Gastroesophageal sphincter (tissue), 4 donors: ENCODE results near the gene ITGAE. TPM values are rescaled to one million over a fixed set of nuclear protein-coding genes. Genes with fewer than 3 reads are reported as not detected.
A peak's percentile ranks its signal among the peaks of the same experiment; 100 is the strongest.

ENCODE experiments used
- ATAC-seq: fragments of 150-250 bp; one replicate; pipeline ENCODE4 v1.9.1; 2016; ENCODE audit warnings: mild to moderate bottlenecking, moderate library complexity
- H3K27ac ChIP-seq, 4 donors: fragments of 200-600 bp; sonication (generic) in 3 of 4; 1 replicate in 3 of 4; 2 replicates in 1 of 4; pipeline ENCODE4 v1.5.1; 2016 to 2019
- H3K27me3 ChIP-seq: fragments of 200-600 bp; sonication (generic); one replicate; pipeline ENCODE4 v1.5.1; 2019
- H3K36me3 ChIP-seq, 2 donors: fragments of 200-600 bp; sonication (generic); one replicate each; pipeline ENCODE4 v1.5.1; 2019; ENCODE audit warnings: control low read depth in 1 of 2
- H3K4me1 ChIP-seq, 3 donors: fragments of 200-600 bp; sonication (generic); 1 replicate in 2 of 3; 2 replicates in 1 of 3; pipeline ENCODE4 v1.5.1; 2016 to 2019; ENCODE audit warnings: control low read depth in 2 of 3
- H3K4me3 ChIP-seq, 2 donors: fragments of 200-600 bp; sonication (generic); one replicate each; pipeline ENCODE4 v1.5.1; 2019; ENCODE audit warnings: mild to moderate bottlenecking in 1 of 2, moderate library complexity in 1 of 2
- H3K9me3 ChIP-seq, 3 donors: fragments of 200-600 bp; sonication (generic); one replicate each; pipeline ENCODE4 v1.5.1; 2017 to 2019; ENCODE audit warnings: control low read depth in 2 of 3
- EP300 ChIP-seq: sonication (generic); formaldehyde crosslinking; IDR thresholded peaks from one replicate; pipeline ENCODE4 v1.6.1; 2017; ENCODE audit warnings: antibody characterized with exemption, mild to moderate bottlenecking
- POLR2A ChIP-seq, 2 donors: fragments of 450-650 bp; IDR thresholded peaks; one replicate each; pipeline ENCODE4 v1.6.1; 2017; ENCODE audit warnings: antibody characterized with exemption in 2 of 2, mild to moderate bottlenecking in 2 of 2, moderate library complexity in 1 of 2
- POLR2AphosphoS5 ChIP-seq: sonication (generic); formaldehyde crosslinking; IDR thresholded peaks from one replicate; pipeline ENCODE4 v1.6.1; 2017; ENCODE audit warnings: antibody characterized with exemption
- WGBS, 2 donors: methylation state at CpG; one replicate each; pipeline ENCODE4 v1.1.5; 2018; ENCODE audit warnings: low coverage in 1 of 2; 5-methylcytosine and 5-hydroxymethylcytosine counted together
- total RNA-seq, 4 donors: library from RNA; depleted of rRNA; stranded (reverse); fragments of >200 nt; gene quantifications; one replicate each; pipeline ENCODE4 v1.1.0, GENCODE V29; 2016
- TF ChIP-seq, protein P1 (sequence below), 4 experiments: fragments of 200-600 bp in 2 of 4; fragments of 450-650 bp in 2 of 4; sonication (generic) in 1 of 4; IDR thresholded peaks; one replicate each; pipeline ENCODE4 v1.5.1; 2017 to 2019; ENCODE audit warnings: antibody characterized with exemption in 4 of 4, mild to moderate bottlenecking in 2 of 4, moderate library complexity in 2 of 4

The ITGAE gene
- total RNA-seq, 4 donors from 2014 or later = 20.3 to 35.2 (median 21.7) TPM

GRCh38 chr17:3805581-3805980 lies 4.6 kb upstream of the ITGAE start:
- TF ChIP-seq EP300 (no peak), POLR2A (IDR thresholded peaks at IDR 0.05) (no peak), POLR2AphosphoS5 (no peak)
- TF ChIP-seq, protein P1, sequence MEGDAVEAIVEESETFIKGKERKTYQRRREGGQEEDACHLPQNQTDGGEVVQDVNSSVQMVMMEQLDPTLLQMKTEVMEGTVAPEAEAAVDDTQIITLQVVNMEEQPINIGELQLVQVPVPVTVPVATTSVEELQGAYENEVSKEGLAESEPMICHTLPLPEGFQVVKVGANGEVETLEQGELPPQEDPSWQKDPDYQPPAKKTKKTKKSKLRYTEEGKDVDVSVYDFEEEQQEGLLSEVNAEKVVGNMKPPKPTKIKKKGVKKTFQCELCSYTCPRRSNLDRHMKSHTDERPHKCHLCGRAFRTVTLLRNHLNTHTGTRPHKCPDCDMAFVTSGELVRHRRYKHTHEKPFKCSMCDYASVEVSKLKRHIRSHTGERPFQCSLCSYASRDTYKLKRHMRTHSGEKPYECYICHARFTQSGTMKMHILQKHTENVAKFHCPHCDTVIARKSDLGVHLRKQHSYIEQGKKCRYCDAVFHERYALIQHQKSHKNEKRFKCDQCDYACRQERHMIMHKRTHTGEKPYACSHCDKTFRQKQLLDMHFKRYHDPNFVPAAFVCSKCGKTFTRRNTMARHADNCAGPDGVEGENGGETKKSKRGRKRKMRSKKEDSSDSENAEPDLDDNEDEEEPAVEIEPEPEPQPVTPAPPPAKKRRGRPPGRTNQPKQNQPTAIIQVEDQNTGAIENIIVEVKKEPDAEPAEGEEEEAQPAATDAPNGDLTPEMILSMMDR (IDR thresholded peaks at IDR 0.05) = no peak
- Histone ChIP-seq H3K4me1 (peaks cover 0 to 22% (median 3%) of the 10 kb centered on the region in 3 donors), H3K4me3 (no peak overlapping the region), H3K27me3 (no peaks in the 10 kb centered on the region), H3K27ac (no peak overlapping the region), H3K36me3 (peaks cover 0 to 53% of the 10 kb centered on the region in 2 donors), H3K9me3 (no peaks in the 10 kb centered on the region)
- WGBS, 2 donors = 100% methylated on average over 1 of the region's 5 CpGs; no CpG with 5 or more reads in 1 of the 2 donors
- no peak for ATAC-seq

DNA sequence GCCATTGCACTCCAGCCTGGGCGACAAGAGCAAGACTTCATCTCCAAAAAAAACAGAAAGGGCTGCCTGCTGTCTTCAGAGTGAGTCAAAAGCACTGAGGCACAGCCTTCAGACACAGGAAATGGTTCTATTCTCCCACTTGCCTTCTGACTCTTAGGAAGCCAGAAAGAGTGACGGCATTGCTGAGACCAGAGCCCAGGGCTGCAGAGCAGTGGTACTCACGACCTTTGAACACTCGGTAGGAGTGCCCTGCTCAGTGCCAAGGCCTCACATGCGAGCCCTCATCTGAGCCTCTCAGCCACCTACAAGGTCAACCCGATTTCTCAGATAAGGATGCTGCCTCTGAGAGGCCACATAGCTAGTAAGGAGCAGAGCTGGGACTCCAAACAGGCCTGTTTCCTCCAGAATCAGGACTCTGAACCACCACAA lies 3.5 kb upstream of the ITGAE start:
- Histone ChIP-seq H3K27me3 (no peaks in the 10 kb centered on the region), H3K27ac (no peak overlapping the region), H3K4me1 (peaks cover 0 to 22% (median 3%) of the 10 kb centered on the region in 3 donors), H3K9me3 (no peaks in the 10 kb centered on the region), H3K4me3 (no peak overlapping the region), H3K36me3 (peaks cover 0 to 42% of the 10 kb centered on the region in 2 donors)
- no peak for ATAC-seq
- no peak for TF ChIP-seq POLR2A (IDR thresholded peaks at IDR 0.05)
- no peak for TF ChIP-seq POLR2AphosphoS5
- no peak for TF ChIP-seq EP300
- TF ChIP-seq, protein P1 (IDR thresholded peaks at IDR 0.05) = no peak
- 67 to 100% methylated on average over 1 to 3 of the region's 6 CpGs for WGBS, 2 donors

DNA sequence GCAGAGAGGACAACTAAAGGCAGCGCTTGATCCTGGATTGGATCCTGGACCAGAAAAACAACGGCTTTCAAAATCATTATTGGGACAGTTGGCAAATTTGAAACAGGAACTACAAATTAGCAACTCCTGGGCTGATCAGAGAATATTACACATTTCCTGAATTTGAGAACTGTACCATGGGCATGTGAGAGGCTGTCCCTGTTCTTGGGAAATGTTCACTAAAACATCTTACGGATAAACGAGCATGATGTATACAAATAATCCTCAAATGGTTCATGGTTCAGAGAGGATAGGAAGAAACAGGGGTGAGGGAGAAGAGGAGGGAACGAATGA lies 2.3 kb upstream of the ITGAE start:
- peak overlapping the region in 3 of 4 donors; percentile 38 to 81 (median 79) for H3K27ac ChIP-seq
- H3K36me3 ChIP-seq = peaks cover 0 to 30% of the 10 kb centered on the region in 2 donors
- WGBS, 2 donors = 72 to 84% methylated on average over 5 of the region's 5 CpGs
- H3K4me1 ChIP-seq = peaks cover 0 to 22% (median 3%) of the 10 kb centered on the region in 3 donors
- no peaks in the 10 kb centered on the region for H3K27me3 ChIP-seq
- H3K9me3 ChIP-seq = no peaks in the 10 kb centered on the region
- no peak overlapping the region for H3K4me3 ChIP-seq
- peak; percentile 31 for ATAC-seq
- TF ChIP-seq POLR2A (IDR thresholded peaks at IDR 0.05) = no peak
- TF ChIP-seq, protein P1 (IDR thresholded peaks at IDR 0.05) = no peak
- no peak for TF ChIP-seq EP300
- TF ChIP-seq POLR2AphosphoS5 = no peak

DNA sequence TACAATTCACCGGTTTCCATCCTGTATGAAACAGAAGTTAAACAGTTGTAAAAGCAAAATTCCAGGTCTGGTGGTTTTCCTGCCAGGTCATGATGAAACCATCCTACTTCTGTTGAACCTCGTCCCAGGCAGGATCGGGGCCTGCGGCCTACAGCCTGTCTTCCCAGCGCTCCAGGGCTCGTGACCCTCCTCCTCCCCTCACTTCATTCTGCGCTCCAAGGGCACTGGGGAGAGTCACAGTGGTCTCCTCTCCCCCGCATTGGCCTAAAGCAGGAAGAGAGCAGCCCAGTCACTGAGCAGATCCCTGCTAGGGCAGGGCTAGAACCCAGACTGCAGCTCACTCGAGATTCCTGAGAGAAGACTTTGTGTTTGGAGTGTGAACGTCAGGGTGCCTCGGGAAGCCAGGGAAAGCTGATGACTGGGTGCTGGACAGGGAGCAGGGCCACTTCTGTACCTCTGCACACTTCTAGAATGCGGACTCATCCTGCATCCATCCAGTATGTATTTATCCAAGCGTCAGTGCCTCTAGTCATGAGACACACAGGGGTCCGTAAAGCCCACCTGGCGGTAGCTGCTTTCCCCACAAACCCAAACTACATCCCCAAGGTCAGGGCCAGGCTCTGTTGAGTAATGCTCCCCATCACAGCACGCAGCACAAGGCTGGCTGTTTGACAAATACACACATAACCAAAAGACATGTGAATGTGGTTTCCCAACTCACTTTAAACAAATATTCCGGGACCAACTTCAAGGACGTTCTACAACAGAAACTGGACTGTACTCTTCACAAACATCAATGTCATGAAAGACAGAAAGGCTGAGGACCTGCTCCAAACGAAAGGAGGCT lies 1.7 kb upstream of the ITGAE start:
- ATAC-seq = peak; percentile 88
- peaks cover 0 to 22% (median 3%) of the 10 kb centered on the region in 3 donors for H3K4me1 ChIP-seq
- 59 to 72% methylated on average over 8 to 16 of the region's 19 CpGs for WGBS, 2 donors
- H3K4me3 ChIP-seq = no peak overlapping the region
- peak overlapping the region in 3 of 4 donors; percentile 79 to 87 (median 81) for H3K27ac ChIP-seq
- peaks cover 0 to 24% of the 10 kb centered on the region in 2 donors for H3K36me3 ChIP-seq
- no peaks in the 10 kb centered on the region for H3K27me3 ChIP-seq
- H3K9me3 ChIP-seq = no peaks in the 10 kb centered on the region
- TF ChIP-seq EP300 (no peak), POLR2A (IDR thresholded peaks at IDR 0.05) (no peak), POLR2AphosphoS5 (peak; percentile 94)
- TF ChIP-seq, protein P1 (IDR thresholded peaks at IDR 0.05) = no peak
